Tibial artery (tissue), 4 donors: ENCODE measurements around the gene SENP7.

Experiments
- DNase-seq, 2 donors: peaks; one replicate each; pipeline ENCODE4 v3.0.0-alpha.2; 2019
- H3K27ac ChIP-seq, 2 donors: fragments of 200-600 bp; sonication (generic) in 1 of 2; 1 replicate in 1 of 2; 2 replicates in 1 of 2; pipeline ENCODE4 v1.5.1; 2018 to 2019; ENCODE audit warnings: mild to moderate bottlenecking in 1 of 2
- H3K27me3 ChIP-seq, 2 donors: fragments of 200-600 bp; sonication (generic) in 1 of 2; one replicate each; pipeline versions ENCODE4 v1.5.1 to v1.6.0; 2016 to 2019
- H3K36me3 ChIP-seq, 3 donors: fragments of 200-600 bp; sonication (generic) in 2 of 3; one replicate each; pipeline ENCODE4 v1.5.1; 2016 to 2019; ENCODE audit warnings: mild to moderate bottlenecking in 2 of 3
- H3K4me1 ChIP-seq, 4 donors: fragments of 200-600 bp; sonication (generic) in 2 of 4; 1 replicate in 3 of 4; 2 replicates in 1 of 4; pipeline ENCODE4 v1.5.1; 2016 to 2019
- H3K4me3 ChIP-seq, 2 donors: fragments of 200-600 bp; sonication (generic) in 1 of 2; 1 replicate in 1 of 2; 2 replicates in 1 of 2; pipeline ENCODE4 v1.5.1; 2018 to 2019; ENCODE audit warnings: mild to moderate bottlenecking in 2 of 2
- H3K9me3 ChIP-seq, 3 donors: fragments of 200-600 bp; sonication (generic) in 1 of 3; one replicate each; pipeline ENCODE4 v1.5.1; 2016 to 2019
- intact Hi-C: fragments of 100-400 bp; cut with DNase I; formaldehyde crosslinking; loops from one replicate; pipeline ENCODE4 v1.15.0; 2023; ENCODE audit warnings: low total_unique reads
- TF ChIP-seq, protein P1 (sequence below), 2 experiments: fragments of 200-600 bp in 1 of 2; fragments of 450-650 bp in 1 of 2; IDR thresholded peaks; one replicate each; pipeline ENCODE4 v1.5.1; 2017 to 2019; ENCODE audit warnings: antibody characterized with exemption in 2 of 2, mild to moderate bottlenecking in 1 of 2, moderate library complexity in 1 of 2

The SENP7 gene

DNA sequence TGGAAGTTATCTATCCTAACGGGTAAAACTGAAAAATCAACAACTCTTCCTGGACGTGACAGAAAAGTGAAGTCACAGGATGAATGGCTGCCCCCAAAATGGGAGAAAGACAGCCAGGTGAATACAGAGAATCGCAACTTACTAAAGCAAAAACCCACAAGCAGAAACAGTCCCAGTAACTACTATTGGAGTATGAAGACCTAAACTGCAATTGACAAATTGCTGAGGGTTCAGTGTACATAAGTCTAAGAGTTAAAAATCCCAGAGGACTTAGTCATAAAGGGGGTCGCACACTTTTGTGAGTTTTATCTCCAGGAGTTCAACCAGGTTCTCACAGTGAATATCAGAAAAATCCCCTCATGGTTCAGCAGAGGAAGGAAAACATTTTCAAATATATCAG lies 135.8 kb downstream of the SENP7 start:
- Histone ChIP-seq H3K27me3 (no peaks in the 10 kb centered on the region), H3K9me3 (no peaks in the 10 kb centered on the region), H3K36me3 (no peaks in the 10 kb centered on the region), H3K27ac (peak overlapping the region; percentile 65 to 81), H3K4me3 (no peak overlapping the region), H3K4me1 (peaks cover 0 to 54% (median 16%) of the 10 kb centered on the region in 4 donors)
- intact Hi-C loops = no loop called here
- TF ChIP-seq, protein P1, sequence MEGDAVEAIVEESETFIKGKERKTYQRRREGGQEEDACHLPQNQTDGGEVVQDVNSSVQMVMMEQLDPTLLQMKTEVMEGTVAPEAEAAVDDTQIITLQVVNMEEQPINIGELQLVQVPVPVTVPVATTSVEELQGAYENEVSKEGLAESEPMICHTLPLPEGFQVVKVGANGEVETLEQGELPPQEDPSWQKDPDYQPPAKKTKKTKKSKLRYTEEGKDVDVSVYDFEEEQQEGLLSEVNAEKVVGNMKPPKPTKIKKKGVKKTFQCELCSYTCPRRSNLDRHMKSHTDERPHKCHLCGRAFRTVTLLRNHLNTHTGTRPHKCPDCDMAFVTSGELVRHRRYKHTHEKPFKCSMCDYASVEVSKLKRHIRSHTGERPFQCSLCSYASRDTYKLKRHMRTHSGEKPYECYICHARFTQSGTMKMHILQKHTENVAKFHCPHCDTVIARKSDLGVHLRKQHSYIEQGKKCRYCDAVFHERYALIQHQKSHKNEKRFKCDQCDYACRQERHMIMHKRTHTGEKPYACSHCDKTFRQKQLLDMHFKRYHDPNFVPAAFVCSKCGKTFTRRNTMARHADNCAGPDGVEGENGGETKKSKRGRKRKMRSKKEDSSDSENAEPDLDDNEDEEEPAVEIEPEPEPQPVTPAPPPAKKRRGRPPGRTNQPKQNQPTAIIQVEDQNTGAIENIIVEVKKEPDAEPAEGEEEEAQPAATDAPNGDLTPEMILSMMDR (IDR thresholded peaks at IDR 0.05) = no peak
- DNase-seq = no peak

DNA sequence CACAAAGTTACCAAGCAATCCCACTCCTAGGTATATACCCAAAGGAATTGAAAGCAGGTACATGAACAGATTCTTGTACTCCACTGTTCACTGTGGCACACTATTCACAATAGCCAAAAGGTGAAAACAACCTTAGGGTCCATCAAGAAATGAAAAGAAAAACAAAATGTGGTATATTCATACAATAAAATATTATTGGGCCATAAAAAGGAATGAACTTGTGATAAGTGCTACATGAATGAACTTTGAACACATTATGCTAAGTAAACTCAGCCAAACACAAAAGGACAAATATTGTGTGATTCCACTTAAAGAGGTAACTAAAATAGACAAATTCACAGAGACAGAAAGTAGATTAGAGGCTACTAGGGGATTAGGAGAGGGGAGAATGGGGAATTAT lies 137.4 kb downstream of the SENP7 start:
- H3K4me1 ChIP-seq = peaks cover 0 to 54% (median 16%) of the 10 kb centered on the region in 4 donors
- TF ChIP-seq, protein P1 (IDR thresholded peaks at IDR 0.05) = no peak
- H3K36me3 ChIP-seq = no peaks in the 10 kb centered on the region
- H3K4me3 ChIP-seq = no peak overlapping the region
- no peak for DNase-seq
- peak overlapping the region; percentile 65 to 81 for H3K27ac ChIP-seq
- no peaks in the 10 kb centered on the region for H3K9me3 ChIP-seq
- intact Hi-C loops = no loop called here
- H3K27me3 ChIP-seq = no peaks in the 10 kb centered on the region

DNA sequence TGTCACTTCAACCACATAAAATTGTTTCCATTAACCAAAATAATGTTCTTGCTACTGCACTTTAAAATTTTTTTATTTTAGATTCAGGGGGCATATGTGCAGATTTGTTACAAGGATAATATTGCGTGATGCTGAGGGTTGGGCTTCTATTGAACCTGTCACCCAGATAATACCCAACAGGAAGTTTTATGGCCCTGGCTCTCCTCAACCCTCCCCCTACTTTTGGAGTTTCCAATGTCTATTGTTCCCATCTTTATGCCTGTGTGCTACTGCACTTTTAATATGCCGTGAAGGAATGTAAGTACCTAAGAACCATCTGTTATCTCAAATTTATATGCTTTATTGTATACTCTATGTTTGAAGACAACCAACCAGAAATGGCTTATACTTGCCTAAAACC lies 150.6 kb downstream of the SENP7 start:
- Histone ChIP-seq H3K4me1 (no peaks in the 10 kb centered on the region), H3K27ac (no peak overlapping the region), H3K36me3 (peaks cover 10 to 44% (median 15%) of the 10 kb centered on the region in 3 donors), H3K27me3 (no peaks in the 10 kb centered on the region), H3K4me3 (no peak overlapping the region), H3K9me3 (no peaks in the 10 kb centered on the region)
- TF ChIP-seq, protein P1 (IDR thresholded peaks at IDR 0.05) = no peak
- intact Hi-C loops = no loop called here
- DNase-seq = no peak

DNA sequence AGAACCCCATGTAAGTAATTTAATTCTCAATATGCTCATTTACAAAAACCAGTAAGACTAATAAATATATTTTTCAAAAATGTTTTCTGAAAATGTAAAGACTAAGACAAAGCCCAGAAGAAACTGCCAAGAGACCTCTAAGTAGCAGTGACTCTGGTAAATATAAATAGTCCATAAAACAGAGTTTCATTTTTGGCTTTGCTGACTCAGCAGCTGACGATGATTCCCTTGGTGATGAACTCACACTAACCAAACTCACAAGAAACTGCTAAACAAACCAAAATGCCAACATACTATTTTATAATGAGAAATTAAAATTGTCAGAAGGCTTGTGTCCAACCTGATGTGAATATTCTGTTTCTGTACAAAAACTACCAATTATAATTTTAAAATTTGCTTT lies 161.2 kb downstream of the SENP7 start:
- TF ChIP-seq, protein P1 (IDR thresholded peaks at IDR 0.05) = no peak
- peaks cover 4 to 15% (median 9%) of the 10 kb centered on the region in 3 donors for H3K36me3 ChIP-seq
- H3K27ac ChIP-seq = no peak overlapping the region
- no peaks in the 10 kb centered on the region for H3K4me1 ChIP-seq
- no peak overlapping the region for H3K4me3 ChIP-seq
- H3K27me3 ChIP-seq = no peaks in the 10 kb centered on the region
- H3K9me3 ChIP-seq = no peaks in the 10 kb centered on the region
- no peak for DNase-seq
- intact Hi-C loops = no loop called here

DNA sequence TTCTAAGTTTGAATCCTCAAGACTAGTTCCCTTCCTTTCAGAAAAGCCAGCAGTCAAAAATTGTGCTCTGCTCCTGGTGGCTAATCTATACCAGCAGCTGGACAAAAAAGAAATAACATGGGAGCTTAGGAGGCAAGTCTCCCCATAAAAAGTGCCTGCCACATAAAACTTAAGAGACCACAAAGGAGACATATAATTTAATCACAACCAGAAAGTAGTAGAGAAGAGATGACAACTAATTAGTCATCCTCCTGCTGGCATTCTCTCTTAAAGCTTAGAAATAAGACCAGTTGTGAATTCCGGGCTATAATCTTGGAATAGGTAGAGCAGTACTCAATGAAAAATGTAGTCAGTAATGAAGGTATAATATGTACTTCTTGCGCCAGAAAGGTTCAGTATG lies 172.4 kb downstream of the SENP7 start:
- intact Hi-C loops = no loop called here
- Histone ChIP-seq H3K27ac (no peak overlapping the region), H3K4me1 (no peaks in the 10 kb centered on the region), H3K9me3 (no peaks in the 10 kb centered on the region), H3K36me3 (peaks cover 16 to 23% (median 18%) of the 10 kb centered on the region in 3 donors), H3K4me3 (no peak overlapping the region), H3K27me3 (no peaks in the 10 kb centered on the region)
- no peak for DNase-seq
- TF ChIP-seq, protein P1 (IDR thresholded peaks at IDR 0.05) = no peak

DNA sequence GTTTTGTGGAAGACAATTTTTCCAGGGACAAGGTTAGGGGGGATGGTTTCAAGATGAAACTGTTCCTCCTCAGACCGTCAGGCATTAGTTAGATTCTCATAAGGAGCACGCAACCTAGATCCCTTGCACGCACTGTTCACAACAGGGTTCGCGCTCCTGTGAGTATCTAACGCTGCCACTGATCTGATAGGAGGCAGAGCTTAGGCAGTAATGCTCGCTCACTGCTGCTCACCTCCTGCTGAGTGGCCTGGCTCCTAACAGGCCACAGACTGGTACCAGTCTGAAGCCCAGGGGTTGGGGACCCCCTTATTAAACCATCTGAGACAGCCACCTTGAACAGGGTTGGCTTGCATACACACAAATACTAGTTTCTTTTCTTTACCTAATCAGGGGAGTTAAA lies 179.1 kb downstream of the SENP7 start:
- intact Hi-C loops = no loop called here
- H3K36me3 ChIP-seq = peaks cover 21 to 39% (median 32%) of the 10 kb centered on the region in 3 donors

More for the DNA sequence above, 179.1 kb downstream of the SENP7 start:
- TF ChIP-seq, protein P1 (IDR thresholded peaks at IDR 0.05) = no peak
- Histone ChIP-seq H3K4me1 (no peaks in the 10 kb centered on the region), H3K27ac (no peak overlapping the region), H3K4me3 (no peak overlapping the region), H3K9me3 (no peaks in the 10 kb centered on the region), H3K27me3 (no peaks in the 10 kb centered on the region)
- DNase-seq = no peak
